WTC11 (cell line): ENCODE results near the gene RFC2.

Source experiments
- ATF2 ChIP-seq: sonication (generic); formaldehyde crosslinking; IDR thresholded peaks from 2 replicates; pipeline ENCODE4 v1.8.1; 2022; ENCODE audit warnings: low read depth, missing genetic modification reagents, borderline replicate concordance
- CTCF ChIP-seq: fragments of 200-600 bp; IDR thresholded peaks from 2 replicates; pipeline ENCODE4 v1.8.0; 2022; ENCODE audit warnings: antibody characterized with exemption
- E2F1 ChIP-seq: sonication (generic); formaldehyde crosslinking; IDR thresholded peaks from 2 replicates; pipeline ENCODE4 v1.8.0; 2022; ENCODE audit warnings: mild to moderate bottlenecking, missing genetic modification reagents
- ESRRA ChIP-seq: sonication (generic); formaldehyde crosslinking; IDR thresholded peaks from 2 replicates; pipeline ENCODE4 v1.8.1; 2022; ENCODE audit warnings: mild to moderate bottlenecking, missing genetic modification reagents, borderline replicate concordance
- MAX ChIP-seq: sonication (generic); formaldehyde crosslinking; IDR thresholded peaks from 2 replicates; pipeline ENCODE4 v1.8.0; 2022; ENCODE audit warnings: mild to moderate bottlenecking, missing genetic modification reagents
- NR1H2 ChIP-seq: sonication (generic); formaldehyde crosslinking; IDR thresholded peaks from 2 replicates; pipeline ENCODE4 v1.9.0; 2021; ENCODE audit warnings: mild to moderate bottlenecking, moderate library complexity, missing genetic modification reagents
- USF2 ChIP-seq: sonication (generic); formaldehyde crosslinking; IDR thresholded peaks from 2 replicates; pipeline ENCODE4 v1.8.1; 2023; ENCODE audit warnings: mild to moderate bottlenecking, missing genetic modification reagents, moderate library complexity
- ZNF232 ChIP-seq: sonication (generic); formaldehyde crosslinking; IDR thresholded peaks from 2 replicates; pipeline ENCODE4 v1.8.0; 2022; ENCODE audit warnings: mild to moderate bottlenecking, missing genetic modification reagents

- TF ChIP-seq NR1H2 (CRISPR knock-in tag), result no peak
- TF ChIP-seq CTCF, result no peak
- TF ChIP-seq E2F1 (CRISPR knock-in tag), result no peak
- no peak for TF ChIP-seq ATF2 (CRISPR knock-in tag)
- TF ChIP-seq ZNF232 (CRISPR knock-in tag), result no peak
- TF ChIP-seq MAX (CRISPR knock-in tag), result no peak
- no peak for TF ChIP-seq ESRRA (CRISPR knock-in tag)
- TF ChIP-seq USF2 (CRISPR knock-in tag), result no peak
Observed at GRCh38 chr7:74181821-74182220, 72.4 kb downstream of the RFC2 start.
